ENCODE data around the gene ALK. TPM values are rescaled to one million over a fixed set of nuclear protein-coding genes. Genes with fewer than 3 reads are reported as not detected.

The ALK gene
- total RNA-seq, 1 donor from 2014 or later = not detected

DNA sequence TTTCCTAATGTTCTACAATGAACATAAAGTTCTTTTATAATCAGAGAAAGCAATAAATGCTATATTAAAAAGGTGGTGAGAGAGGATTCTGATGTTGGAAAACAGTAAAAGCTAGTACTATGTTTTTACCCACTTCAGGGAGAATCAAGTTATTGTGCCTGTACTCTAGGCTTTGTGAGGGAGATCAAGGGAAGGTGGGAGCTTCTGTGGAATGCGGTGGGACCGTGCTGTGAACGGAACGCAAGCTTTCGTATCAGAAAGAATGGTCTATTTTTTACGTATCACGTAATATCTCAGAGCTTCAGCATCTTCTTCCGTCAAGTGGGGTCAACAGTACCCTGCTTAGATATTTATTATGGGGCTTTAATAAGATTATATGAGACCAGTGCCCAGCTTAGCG lies 613.0 kb downstream of the ALK start:
- no peak for TF ChIP-seq CTCF (IDR thresholded peaks at IDR 0.05)
- Histone ChIP-seq H3K36me3 (no peaks in the 10 kb centered on the region), H3K27me3 (no peaks in the 10 kb centered on the region), H3K27ac (no peak overlapping the region), H3K4me3 (no peak overlapping the region), H3K4me1 (no peaks in the 10 kb centered on the region), H3K9me3 (no peaks in the 10 kb centered on the region)
- intact Hi-C loops (cut with DNase I) = no loop called here
- no peak for DNase-seq (ENCODE audit: low spot score in 2 of 2)

GRCh38 chr2:29307519-29307918 lies 613.9 kb downstream of the ALK start:
- no peaks in the 10 kb centered on the region for H3K36me3 ChIP-seq
- intact Hi-C loops (cut with DNase I) = no loop called here

GRCh38 chr2:29305762-29306161 lies 615.6 kb downstream of the ALK start:
- no peak overlapping the region for H3K27ac ChIP-seq
- TF ChIP-seq CTCF (IDR thresholded peaks at IDR 0.05) = no peak
- no peaks in the 10 kb centered on the region for H3K27me3 ChIP-seq
- intact Hi-C loops (cut with DNase I) = no loop called here
- DNase-seq (ENCODE audit: low spot score in 2 of 2) = no peak
- no peaks in the 10 kb centered on the region for H3K4me1 ChIP-seq
- H3K4me3 ChIP-seq = no peak overlapping the region
- H3K9me3 ChIP-seq = no peaks in the 10 kb centered on the region
- H3K36me3 ChIP-seq = no peaks in the 10 kb centered on the region

More at GRCh38 chr2:29307519-29307918, 613.9 kb downstream of the ALK start:
- Histone ChIP-seq H3K27ac (no peak overlapping the region), H3K4me1 (no peaks in the 10 kb centered on the region), H3K9me3 (no peaks in the 10 kb centered on the region), H3K4me3 (no peak overlapping the region), H3K27me3 (no peaks in the 10 kb centered on the region)
- no peak for DNase-seq (ENCODE audit: low spot score in 2 of 2)
- TF ChIP-seq CTCF (IDR thresholded peaks at IDR 0.05) = no peak

GRCh38 chr2:29304399-29305060 lies 616.9 kb downstream of the ALK start:
- H3K36me3 ChIP-seq = no peaks in the 10 kb centered on the region
- H3K4me1 ChIP-seq = no peaks in the 10 kb centered on the region
- intact Hi-C loops (cut with DNase I) = no loop called here
- no peak for DNase-seq (ENCODE audit: low spot score in 2 of 2)
- no peak overlapping the region for H3K27ac ChIP-seq
- no peak for TF ChIP-seq CTCF (IDR thresholded peaks at IDR 0.05)
- H3K4me3 ChIP-seq = no peak overlapping the region
- H3K27me3 ChIP-seq = no peaks in the 10 kb centered on the region
- no peaks in the 10 kb centered on the region for H3K9me3 ChIP-seq

GRCh38 chr2:29296585-29296984 lies 624.8 kb downstream of the ALK start:
- H3K9me3 ChIP-seq = no peaks in the 10 kb centered on the region
- H3K27me3 ChIP-seq = no peaks in the 10 kb centered on the region
- no peak for TF ChIP-seq CTCF (IDR thresholded peaks at IDR 0.05)
- no peak overlapping the region for H3K27ac ChIP-seq
- H3K4me1 ChIP-seq = no peaks in the 10 kb centered on the region
- no peaks in the 10 kb centered on the region for H3K36me3 ChIP-seq
- DNase-seq (ENCODE audit: low spot score in 2 of 2) = no peak
- H3K4me3 ChIP-seq = no peak overlapping the region
- intact Hi-C loops (cut with DNase I) = no loop called here

- no peak overlapping the region for H3K4me3 ChIP-seq
- intact Hi-C loops (cut with DNase I) = no loop called here
- no peak for DNase-seq (ENCODE audit: low spot score in 2 of 2)
- H3K27ac ChIP-seq = no peak overlapping the region
- H3K9me3 ChIP-seq = no peaks in the 10 kb centered on the region
- no peaks in the 10 kb centered on the region for H3K4me1 ChIP-seq
- H3K27me3 ChIP-seq = no peaks in the 10 kb centered on the region
- H3K36me3 ChIP-seq = no peaks in the 10 kb centered on the region
- TF ChIP-seq CTCF (IDR thresholded peaks at IDR 0.05) = no peak
Measured at GRCh38 chr2:29295845-29296244, 625.5 kb downstream of the ALK start.
